Upper lobe of right lung (tissue), 1 donor: ENCODE results near the gene GXYLT2. TPM values are rescaled to one million over a fixed set of nuclear protein-coding genes. Genes with fewer than 3 reads are reported as not detected.

Experiments used
- ATAC-seq: fragments of 200-7000 bp; cut with Tn5 transposase; one replicate; pipeline ENCODE4 v1.9.1; 2020; ENCODE audit warnings: mild to moderate bottlenecking, moderate library complexity
- DNase-seq: peaks from one replicate; pipeline ENCODE4 v3.0.0-alpha.2; 2020
- H3K27ac ChIP-seq: fragments of 200-600 bp; one replicate; pipeline ENCODE4 v1.8.0; 2022
- H3K27me3 ChIP-seq: fragments of 200-600 bp; one replicate; pipeline ENCODE4 v1.8.0; 2022; ENCODE audit warnings: mild to moderate bottlenecking
- H3K36me3 ChIP-seq: fragments of 200-600 bp; one replicate; pipeline ENCODE4 v1.8.0; 2022
- H3K4me1 ChIP-seq: fragments of 200-600 bp; one replicate; pipeline ENCODE4 v1.8.0; 2022
- H3K4me3 ChIP-seq: fragments of 200-600 bp; one replicate; pipeline ENCODE4 v1.8.0; 2022; ENCODE audit warnings: mild to moderate bottlenecking
- H3K9me3 ChIP-seq: fragments of 200-600 bp; one replicate; pipeline ENCODE4 v1.8.0; 2022
- intact Hi-C: fragments of 100-400 bp; cut with DNase I; formaldehyde crosslinking; loops from one replicate; pipeline ENCODE4 v1.11.0; 2022
- total RNA-seq: library from RNA; stranded (reverse); fragmentation: NEBNext Ultra II Directional; extraction: Animal tissue kit (Norgen Biotek cat#: 25700); gene quantifications from one replicate; pipeline ENCODE4 v1.2.1, GENCODE V29; 2021
- TF ChIP-seq, protein P1 (sequence below): fragments of 200-600 bp; IDR thresholded peaks from one replicate; pipeline ENCODE4 v1.8.0; 2022; ENCODE audit warnings: antibody characterized with exemption
- donor health status: DM: no; HTN: yes; CAD: no; lungs with severe emphysema.

GXYLT2 gene
- total RNA-seq, 1 donor from 2014 or later: 8.4 TPM

DNA sequence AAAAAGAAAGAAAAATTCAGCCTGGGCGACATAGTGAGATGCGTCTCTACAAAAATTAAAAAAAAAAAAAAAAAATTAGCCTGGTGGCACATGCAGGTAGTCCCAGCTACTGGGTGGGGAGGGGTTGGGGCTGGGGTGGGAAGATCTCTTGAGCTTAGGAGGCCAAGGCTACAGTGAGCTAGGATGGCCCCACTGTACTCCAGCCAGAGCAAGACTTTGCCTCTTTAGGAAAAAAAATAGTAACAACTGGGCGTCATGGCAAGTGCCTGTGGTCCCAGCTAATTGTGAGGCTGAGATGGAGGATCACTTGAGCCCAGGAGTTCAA is 84.8 kb downstream of the GXYLT2 start:
- no peak for ATAC-seq
- intact Hi-C loops: no loop called here
- Histone ChIP-seq H3K27me3 (no peaks in the 10 kb centered on the region), H3K27ac (no peak overlapping the region), H3K36me3 (no peaks in the 10 kb centered on the region), H3K4me1 (no peaks in the 10 kb centered on the region), H3K9me3 (no peaks in the 10 kb centered on the region), H3K4me3 (no peak overlapping the region)
- TF ChIP-seq, protein P1, sequence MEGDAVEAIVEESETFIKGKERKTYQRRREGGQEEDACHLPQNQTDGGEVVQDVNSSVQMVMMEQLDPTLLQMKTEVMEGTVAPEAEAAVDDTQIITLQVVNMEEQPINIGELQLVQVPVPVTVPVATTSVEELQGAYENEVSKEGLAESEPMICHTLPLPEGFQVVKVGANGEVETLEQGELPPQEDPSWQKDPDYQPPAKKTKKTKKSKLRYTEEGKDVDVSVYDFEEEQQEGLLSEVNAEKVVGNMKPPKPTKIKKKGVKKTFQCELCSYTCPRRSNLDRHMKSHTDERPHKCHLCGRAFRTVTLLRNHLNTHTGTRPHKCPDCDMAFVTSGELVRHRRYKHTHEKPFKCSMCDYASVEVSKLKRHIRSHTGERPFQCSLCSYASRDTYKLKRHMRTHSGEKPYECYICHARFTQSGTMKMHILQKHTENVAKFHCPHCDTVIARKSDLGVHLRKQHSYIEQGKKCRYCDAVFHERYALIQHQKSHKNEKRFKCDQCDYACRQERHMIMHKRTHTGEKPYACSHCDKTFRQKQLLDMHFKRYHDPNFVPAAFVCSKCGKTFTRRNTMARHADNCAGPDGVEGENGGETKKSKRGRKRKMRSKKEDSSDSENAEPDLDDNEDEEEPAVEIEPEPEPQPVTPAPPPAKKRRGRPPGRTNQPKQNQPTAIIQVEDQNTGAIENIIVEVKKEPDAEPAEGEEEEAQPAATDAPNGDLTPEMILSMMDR: no peak
- DNase-seq: no peak

DNA sequence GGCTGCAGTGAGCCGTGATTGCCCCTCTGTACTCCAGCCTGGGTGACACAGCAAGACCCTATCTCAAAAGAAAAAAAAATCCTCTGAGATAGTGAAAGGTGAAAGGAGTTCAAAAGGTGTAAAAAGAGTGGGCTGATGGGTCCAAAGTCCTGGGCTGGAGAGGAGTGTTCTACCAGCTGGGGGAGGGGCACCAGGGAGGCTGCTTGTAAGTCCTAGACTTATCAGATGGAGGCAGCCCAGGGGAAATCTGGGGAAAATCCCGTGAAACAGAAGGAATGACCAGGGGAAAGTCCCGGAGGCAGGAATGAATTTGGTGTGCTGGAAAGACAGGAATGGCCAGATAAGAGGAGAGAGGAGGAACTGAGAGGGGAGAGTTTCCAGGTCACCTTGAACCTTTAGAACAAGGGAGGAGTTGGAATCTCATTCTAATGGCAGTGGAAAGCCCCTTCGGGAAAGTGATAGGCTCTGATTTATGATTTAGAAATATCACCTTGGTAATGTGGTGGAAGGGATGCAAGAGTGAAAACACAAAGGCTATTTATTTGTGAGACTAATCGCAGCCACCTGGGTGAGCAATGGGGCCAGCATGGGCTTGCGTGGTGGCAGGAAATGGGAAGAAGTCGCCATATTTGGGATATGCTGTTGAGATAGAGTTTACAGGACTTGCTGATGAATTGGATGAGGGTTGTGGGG is 85.3 kb downstream of the GXYLT2 start:
- Histone ChIP-seq H3K9me3 (no peaks in the 10 kb centered on the region), H3K4me1 (no peaks in the 10 kb centered on the region), H3K4me3 (no peak overlapping the region), H3K36me3 (no peaks in the 10 kb centered on the region), H3K27ac (no peak overlapping the region), H3K27me3 (no peaks in the 10 kb centered on the region)
- intact Hi-C loops: no loop called here
- TF ChIP-seq, protein P1: no peak
- DNase-seq (no peak), ATAC-seq (no peak)

DNA sequence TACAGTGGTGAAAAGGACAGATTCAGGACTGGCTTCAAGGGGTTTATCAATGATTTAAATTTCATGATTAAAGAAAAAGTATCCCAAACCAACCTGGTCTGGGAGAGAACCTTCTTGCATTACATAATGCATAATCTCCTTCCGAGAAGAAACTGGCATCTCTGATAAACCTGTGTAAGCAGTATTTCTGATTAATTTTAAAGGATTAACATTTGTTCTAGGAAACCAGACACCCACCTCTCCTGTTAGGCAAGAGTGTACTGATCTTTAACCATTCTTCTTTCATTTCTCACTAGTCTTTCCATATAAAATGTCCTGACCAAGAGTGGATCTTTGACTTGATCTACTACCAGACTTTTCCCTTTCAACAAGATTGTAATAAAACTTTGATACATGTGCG is 85.9 kb downstream of the GXYLT2 start:
- Histone ChIP-seq H3K27me3 (no peaks in the 10 kb centered on the region), H3K27ac (no peak overlapping the region), H3K4me1 (no peaks in the 10 kb centered on the region), H3K4me3 (no peak overlapping the region), H3K36me3 (no peaks in the 10 kb centered on the region), H3K9me3 (no peaks in the 10 kb centered on the region)
- DNase-seq: no peak
- TF ChIP-seq, protein P1: no peak
- no peak for ATAC-seq
- intact Hi-C loops: no loop called here

DNA sequence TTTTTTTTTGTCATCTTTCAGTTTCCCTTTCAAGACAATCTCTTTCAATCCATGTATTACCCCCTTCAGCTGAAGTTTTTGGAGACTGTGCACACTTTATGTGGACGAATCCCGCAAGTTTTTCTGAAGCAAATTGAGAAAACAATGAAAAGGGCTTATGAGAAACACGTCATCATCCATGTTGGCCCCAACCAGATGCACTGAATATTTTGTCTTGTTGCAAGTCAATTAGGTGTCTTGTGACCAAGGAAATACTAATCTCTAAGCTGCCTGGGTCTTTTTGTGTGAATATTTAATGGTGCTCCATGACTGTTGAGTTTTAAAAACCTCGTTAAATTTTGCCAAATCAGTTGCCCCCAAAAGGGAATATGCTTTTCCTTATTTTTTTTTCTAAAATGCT is 87.1 kb downstream of the GXYLT2 start:
- Histone ChIP-seq H3K27ac (no peak overlapping the region), H3K9me3 (no peaks in the 10 kb centered on the region), H3K4me1 (no peaks in the 10 kb centered on the region), H3K36me3 (no peaks in the 10 kb centered on the region), H3K4me3 (no peak overlapping the region), H3K27me3 (no peaks in the 10 kb centered on the region)
- intact Hi-C loops: no loop called here
- TF ChIP-seq, protein P1: no peak
- DNase-seq (no peak), ATAC-seq (no peak)

DNA sequence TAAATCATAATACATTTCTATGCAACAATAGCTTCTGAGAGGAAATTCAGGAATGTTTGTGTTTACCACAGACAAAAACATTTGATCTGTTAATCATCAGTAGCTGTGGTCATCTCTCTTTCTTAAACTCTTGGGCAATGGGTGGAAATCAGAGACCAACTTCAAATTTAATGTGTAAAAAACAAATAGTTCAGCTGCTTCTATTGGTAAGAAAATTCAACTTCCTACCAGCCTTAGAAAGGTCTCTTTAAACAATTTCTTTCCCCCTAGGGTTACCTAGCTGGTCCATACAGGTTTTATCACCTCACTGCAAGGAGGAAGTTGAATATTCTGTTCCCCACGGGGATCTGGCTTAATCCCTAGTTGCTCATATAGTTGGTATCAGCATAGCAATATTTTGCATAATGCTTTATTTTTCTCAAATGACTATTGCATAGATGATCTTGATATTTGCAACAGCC is 88.5 kb downstream of the GXYLT2 start:
- DNase-seq (no peak), ATAC-seq (no peak)
- H3K4me1 ChIP-seq: no peaks in the 10 kb centered on the region
- no peaks in the 10 kb centered on the region for H3K36me3 ChIP-seq
- H3K27ac ChIP-seq: no peak overlapping the region
- TF ChIP-seq, protein P1: no peak
- no peak overlapping the region for H3K4me3 ChIP-seq
- no peaks in the 10 kb centered on the region for H3K27me3 ChIP-seq
- intact Hi-C loops: no loop called here
- H3K9me3 ChIP-seq: no peaks in the 10 kb centered on the region
